Posterior vena cava (tissue), 2 donors: ENCODE data around the gene PFN1. TPM values are rescaled to one million over a fixed set of nuclear protein-coding genes. Genes with fewer than 3 reads are reported as not detected.

ENCODE experiments used
- DNase-seq: peaks from one replicate; pipeline ENCODE4 v3.0.0-alpha.2; 2020; ENCODE audit warnings: low spot score
- intact Hi-C, 2 donors: fragments of 100-400 bp; cut with DNase I; formaldehyde crosslinking; loops; one replicate each; pipeline versions ENCODE4 v1.14.1 to v1.14.2; 2022 to 2023
- total RNA-seq, 2 donors: library from RNA; stranded (reverse); fragmentation: NEBNext Ultra II Directional; extraction: Animal tissue kit (Norgen Biotek cat#: 25700); gene quantifications; one replicate each; pipeline ENCODE4 v1.2.1, GENCODE V29; 2021
- donor health status: DM: yes; HTN: yes; CAD: no.
- donor health status: DM: yes; HTN: yes; CAD: no.

The PFN1 gene
- total RNA-seq, 2 donors from 2014 or later, result 582 to 588 TPM

- intact Hi-C loops, result no loop called here
- DNase-seq, result peak; percentile 95
Measured at GRCh38 chr17:4948931-4949320, 596 bp upstream of the PFN1 start.

GRCh38 chr17:4947411-4948165 is 742 bp downstream of the PFN1 start:
- intact Hi-C loops, result no loop called here
- peak; percentile 90 for DNase-seq

GRCh38 chr17:4947010-4947410 is 1.3 kb downstream of the PFN1 start:
- no peak for DNase-seq
- intact Hi-C loops, result no loop called here

GRCh38 chr17:4946312-4946976 is 1.9 kb downstream of the PFN1 start:
- no peak for DNase-seq
- intact Hi-C loops, result no loop called here

GRCh38 chr17:4945944-4946280 is 2.4 kb downstream of the PFN1 start:
- intact Hi-C loops, result no loop called here
- no peak for DNase-seq

- DNase-seq, result peak; percentile 95
- intact Hi-C loops, result no loop called here
Measured at GRCh38 chr17:4945176-4945943, 3.0 kb downstream of the PFN1 start.

- no peak for DNase-seq
- intact Hi-C loops, result no loop called here
Measured at GRCh38 chr17:4944554-4945175, 3.7 kb downstream of the PFN1 start.

- no peak for DNase-seq
- intact Hi-C loops, result no loop called here
Measured at GRCh38 chr17:4944163-4944553, 4.2 kb downstream of the PFN1 start.

GRCh38 chr17:4942760-4943508 is 5.4 kb downstream of the PFN1 start:
- DNase-seq, result no peak
- intact Hi-C loops, result no loop called here

GRCh38 chr17:4941319-4941610 is 7.1 kb downstream of the PFN1 start:
- intact Hi-C loops, result no loop called here
- no peak for DNase-seq

- no peak for DNase-seq
- intact Hi-C loops, result no loop called here
Measured at GRCh38 chr17:4940555-4941318, 7.6 kb downstream of the PFN1 start.

GRCh38 chr17:4939796-4940554 is 8.4 kb downstream of the PFN1 start, which contains the start of the genes RNF167 and SLC25A11:
RNF167 (plus strand) TSS chr17:4940268; CDS start chr17:4940910, 642 bp downstream.
SLC25A11 (minus strand) TSS chr17:4940046; CDS start chr17:4939910, 136 bp downstream.
- peak; percentile 99 for DNase-seq
- intact Hi-C loops, result no loop called here

- no peak for DNase-seq
- intact Hi-C loops, result no loop called here
Measured at GRCh38 chr17:4939546-4939795, 8.9 kb downstream of the PFN1 start.

- intact Hi-C loops, result no loop called here
- DNase-seq, result no peak
Measured at GRCh38 chr17:4938688-4939545, 9.4 kb downstream of the PFN1 start.

- DNase-seq, result no peak
- intact Hi-C loops, result no loop called here
Measured at GRCh38 chr17:4938069-4938491, 10.2 kb downstream of the PFN1 start.

GRCh38 chr17:4937553-4937952 is 10.8 kb downstream of the PFN1 start:
- intact Hi-C loops, result no loop called here
- DNase-seq, result no peak

GRCh38 chr17:4936436-4936835 is 11.9 kb downstream of the PFN1 start:
- intact Hi-C loops, result no loop called here
- DNase-seq, result no peak
